GM19324 (cell line): ENCODE data around the gene ZNF609.
"Not testable (repeated sequence)": the region's sequence is repeated elsewhere in the genome, so short reads cannot be mapped to it uniquely, and the experiment has no call there.

Experiments used
- ATAC-seq: cut with Tn5 transposase; IDR thresholded peaks from one replicate; pipeline ENCODE4 v1.9.1; 2021; ENCODE audit warnings: mild to moderate bottlenecking, moderate library complexity; ENCODE audit not compliant: unreplicated experiment, low FRiP score

Gene ZNF609

DNA sequence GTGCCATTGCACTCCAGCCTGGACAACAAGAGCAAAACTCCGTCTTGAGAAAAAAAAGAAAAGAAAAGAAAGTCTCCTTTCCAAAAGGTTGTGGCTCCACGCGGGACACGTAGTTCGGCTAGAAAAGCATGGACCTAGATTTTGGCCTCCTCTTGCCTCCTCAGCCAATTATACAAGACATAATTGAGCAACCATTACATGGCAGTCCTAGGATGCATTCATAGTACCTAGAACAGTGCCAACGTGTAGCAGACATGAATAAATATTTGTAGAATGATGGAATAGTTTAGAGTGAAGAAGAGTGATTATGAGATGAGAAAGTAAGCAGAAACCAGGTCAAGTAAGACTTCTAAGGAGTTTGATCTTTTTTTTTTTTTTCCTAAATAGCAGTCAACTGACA lies 112.5 kb downstream of the ZNF609 start:
- ATAC-seq, result no peak

DNA sequence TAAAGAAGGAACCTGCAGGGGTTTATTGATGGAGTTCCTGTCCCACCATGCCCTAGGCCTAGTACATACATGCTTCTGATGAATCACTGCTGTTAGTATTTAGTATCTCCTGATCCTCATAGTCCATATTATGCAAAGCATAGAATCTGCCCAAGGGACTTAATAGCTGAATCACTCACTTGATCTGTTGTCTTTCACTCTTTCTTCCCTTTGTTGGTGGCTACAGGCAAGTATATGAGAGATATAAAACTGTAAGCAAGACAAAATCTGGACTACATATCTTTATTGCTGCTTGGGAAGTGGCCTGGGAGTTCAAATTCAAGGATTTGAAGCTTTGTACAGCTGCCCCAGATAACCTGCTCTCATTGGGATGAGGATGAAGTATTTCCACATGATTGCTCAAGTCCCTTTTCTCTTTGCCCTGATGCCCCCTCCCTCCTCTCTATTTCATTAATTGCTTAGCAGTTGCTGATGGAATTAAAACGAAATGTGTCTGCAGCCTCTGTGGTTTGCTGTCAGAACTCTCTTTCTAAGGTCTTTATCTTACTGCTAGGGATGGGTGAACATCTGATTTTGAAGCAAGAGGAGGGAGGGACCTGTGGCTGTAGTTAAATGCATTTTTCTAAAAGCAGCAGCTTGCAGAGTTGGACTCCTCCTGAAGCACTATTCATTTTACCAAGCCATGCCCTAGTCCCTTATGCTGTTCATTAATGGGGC lies 114.1 kb downstream of the ZNF609 start:
- no peak for ATAC-seq

GRCh38 chr15:64580696-64581407 lies 120.5 kb downstream of the ZNF609 start:
- ATAC-seq, result no peak

DNA sequence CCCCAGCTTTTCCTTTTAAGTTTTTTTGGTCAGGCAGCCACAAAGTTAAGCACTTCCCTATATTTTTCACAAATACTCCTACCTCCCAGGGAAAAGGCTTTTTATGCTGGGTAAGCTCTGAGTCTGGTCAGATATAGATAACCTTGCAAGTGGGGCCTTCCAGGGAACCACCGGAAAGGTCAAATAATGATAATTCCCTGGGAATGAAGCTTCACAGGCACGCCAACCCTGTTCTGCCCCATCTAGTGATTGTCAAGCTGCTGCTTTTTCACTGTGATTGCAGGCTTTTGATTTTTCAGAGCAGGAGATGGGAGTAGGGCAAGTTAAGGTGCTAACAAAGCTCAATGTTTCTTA lies 121.0 kb downstream of the ZNF609 start:
- no peak for ATAC-seq

- ATAC-seq, result no peak
These were observed 121.8 kb downstream of the ZNF609 start for GRCh38 chr15:64582202-64582601.

DNA sequence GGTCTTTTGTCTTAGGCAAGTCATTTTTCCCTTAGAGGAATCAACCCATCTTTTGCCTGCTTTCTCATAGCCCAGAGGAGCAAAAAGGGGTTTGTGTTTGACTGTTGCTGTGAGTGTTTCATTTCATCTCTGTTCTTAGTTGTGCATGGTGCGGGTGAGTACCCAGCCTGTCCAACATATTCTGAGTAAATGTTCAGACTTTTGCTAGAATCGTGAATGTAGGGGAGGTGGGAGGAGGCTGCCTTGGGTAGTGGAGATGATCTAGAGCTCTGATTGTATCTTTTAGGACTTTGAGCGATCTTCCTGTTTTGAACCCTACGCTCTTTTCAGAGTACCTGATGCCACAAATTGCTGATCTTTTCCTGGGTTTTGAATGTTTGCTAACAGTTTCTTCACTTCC lies 123.1 kb downstream of the ZNF609 start:
- ATAC-seq, result no peak

GRCh38 chr15:64583983-64584382 lies 123.6 kb downstream of the ZNF609 start:
- ATAC-seq, result no peak

DNA sequence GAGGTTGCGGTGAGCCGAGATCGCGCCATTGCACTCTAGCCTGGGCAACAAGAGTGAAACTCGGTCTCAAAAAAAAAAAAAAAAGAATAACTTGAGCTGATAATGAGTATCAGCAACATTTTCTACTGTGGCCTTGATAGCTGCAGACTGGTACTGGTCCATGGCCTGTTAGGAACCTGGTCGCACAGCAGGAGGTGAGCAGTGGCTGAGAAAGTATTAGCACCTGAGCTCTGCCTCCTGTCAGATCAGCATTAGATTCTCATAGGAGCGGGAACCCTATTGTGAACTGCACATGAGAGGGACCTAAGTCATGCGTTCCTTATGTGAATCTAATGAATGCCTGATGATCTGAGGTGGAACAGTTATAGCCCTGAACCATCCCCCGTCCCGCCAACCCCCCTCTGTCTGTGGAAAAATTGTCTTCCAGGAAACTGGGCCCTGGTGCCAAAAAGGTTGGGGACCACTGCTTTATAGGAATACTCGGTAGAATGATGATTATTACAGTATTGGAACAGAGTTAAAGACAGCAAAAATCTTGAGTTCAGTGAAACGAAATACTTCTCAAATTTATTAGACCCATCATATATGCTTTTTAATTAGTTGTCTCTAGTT lies 126.0 kb downstream of the ZNF609 start:
- ATAC-seq, result no peak

GRCh38 chr15:64586984-64587383 lies 126.6 kb downstream of the ZNF609 start:
- ATAC-seq, result no peak

DNA sequence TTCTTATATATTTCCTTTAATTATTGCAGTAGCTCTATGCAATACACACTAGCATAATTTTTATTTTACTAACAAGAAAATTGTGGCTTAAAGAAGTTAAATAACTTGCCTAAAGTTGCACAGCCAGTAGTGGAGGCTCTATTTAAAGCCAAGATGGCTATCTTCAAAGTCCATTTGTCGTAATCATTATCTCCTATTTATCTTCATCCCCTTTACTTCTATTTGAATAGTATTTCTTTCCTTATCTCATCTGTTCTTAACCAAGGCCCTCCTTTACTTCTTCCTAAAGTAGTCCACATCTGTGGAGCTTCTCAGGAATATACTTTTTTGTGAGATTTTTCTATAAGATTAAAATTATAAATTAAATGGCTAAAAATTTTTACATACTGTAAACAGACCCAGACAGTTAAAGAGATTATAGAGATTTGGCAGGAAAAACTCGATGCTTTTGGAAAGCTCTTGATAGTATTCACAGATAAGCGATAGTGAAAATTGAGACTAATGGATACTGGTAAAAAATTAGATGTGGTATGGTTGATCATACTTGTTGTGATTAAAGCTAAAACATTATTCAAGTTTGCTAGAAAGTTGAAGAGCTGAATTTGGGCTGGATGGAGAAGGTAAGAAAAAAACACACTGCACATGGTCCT lies 129.2 kb downstream of the ZNF609 start:
- no peak for ATAC-seq

- ATAC-seq, result not testable (repeated sequence)
These were observed 132.5 kb downstream of the ZNF609 start for GRCh38 chr15:64592845-64593244.

DNA sequence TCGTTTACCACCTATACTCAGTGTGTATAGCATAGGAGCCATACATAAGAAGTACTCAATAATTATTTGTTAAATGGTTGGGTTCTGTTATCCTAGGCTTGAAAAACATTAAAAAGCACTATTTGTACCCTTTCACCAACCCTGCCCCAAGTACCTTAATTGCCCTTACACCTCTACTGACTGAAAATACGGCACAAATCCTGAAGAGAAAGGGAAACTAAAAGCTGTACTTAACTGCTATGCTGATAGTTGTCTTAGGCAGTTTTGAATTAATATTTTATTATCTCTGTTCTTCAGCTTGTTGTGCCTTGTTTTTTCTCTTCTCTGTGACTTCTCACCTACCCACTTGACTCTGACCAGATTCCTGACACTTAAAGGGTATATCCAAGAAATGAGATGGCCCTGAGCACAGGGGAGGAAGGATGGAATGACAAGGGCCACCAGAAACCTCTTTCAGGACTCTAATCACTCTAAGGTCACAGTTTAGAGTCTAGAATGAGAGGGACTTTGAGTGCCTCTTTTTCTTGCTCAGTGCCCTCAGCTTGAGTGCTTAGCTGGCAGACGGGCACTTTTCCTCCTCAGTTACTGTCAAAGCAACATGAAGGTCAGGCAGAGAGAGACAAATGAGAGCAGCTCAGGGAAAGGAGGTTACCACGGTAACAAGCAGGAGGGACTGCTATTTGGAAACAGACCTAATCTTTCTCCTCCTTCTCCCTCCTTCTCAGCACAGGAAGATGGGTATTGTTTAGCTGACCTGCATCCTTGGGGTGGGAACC lies 136.5 kb downstream of the ZNF609 start:
- ATAC-seq, result no peak

DNA sequence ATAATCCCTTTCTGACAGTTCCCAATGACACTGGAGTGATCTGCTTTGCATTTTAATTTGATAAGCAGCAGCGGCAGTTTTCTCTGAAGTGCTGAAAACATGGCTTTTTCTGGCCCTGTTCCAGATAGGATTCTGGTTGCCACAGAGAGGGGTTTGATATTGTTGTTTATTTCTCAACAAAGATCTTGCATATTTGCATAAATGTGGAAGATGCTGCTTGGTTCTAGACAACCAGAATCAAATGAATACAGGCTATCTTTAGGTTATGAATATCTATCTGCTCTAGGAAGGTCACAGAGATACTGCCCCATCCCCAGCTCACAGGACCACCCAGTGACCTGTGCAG lies 137.1 kb downstream of the ZNF609 start:
- no peak for ATAC-seq

DNA sequence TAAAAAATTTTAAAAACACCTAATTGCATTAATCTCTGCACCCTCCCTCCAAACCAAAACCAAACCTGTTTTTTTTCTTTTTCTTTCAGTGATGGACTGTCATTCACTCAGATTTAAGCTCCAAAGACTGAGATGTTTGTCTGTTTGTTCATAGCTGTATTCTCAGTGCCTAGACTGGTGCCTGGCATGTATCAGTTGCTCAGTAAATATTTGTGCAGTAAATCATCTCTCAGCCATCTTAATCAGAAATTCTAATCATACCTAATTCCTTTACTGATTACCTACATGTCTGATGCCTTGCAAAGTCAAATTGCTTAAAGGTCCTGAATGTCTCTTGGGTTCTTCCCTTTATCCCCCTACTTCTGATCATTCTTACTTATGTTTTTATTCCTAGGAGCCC lies 138.8 kb downstream of the ZNF609 start:
- ATAC-seq, result no peak

- no peak for ATAC-seq
These were observed 139.3 kb downstream of the ZNF609 start for GRCh38 chr15:64599716-64600115.

DNA sequence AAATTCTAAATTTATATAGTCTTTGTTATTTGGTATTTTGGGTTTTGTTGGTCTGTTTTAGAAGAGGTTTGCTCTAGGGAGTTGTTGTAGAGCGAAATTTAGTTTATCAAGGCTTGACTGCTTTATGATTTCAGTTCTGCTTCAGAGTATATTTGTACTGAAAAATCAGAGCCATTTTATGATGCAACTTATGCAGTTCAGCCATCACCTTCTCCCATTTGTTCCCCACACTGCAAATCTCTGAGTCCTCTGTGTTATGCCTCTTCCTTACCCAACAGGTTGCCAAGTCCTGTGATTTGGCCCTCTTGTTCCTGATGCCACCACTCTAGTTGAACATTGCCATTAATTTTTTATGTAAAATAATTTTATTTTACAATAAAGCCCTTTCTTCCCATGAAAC lies 140.4 kb downstream of the ZNF609 start:
- no peak for ATAC-seq

- ATAC-seq, result no peak
These were observed 143.9 kb downstream of the ZNF609 start for GRCh38 chr15:64604319-64604718.

DNA sequence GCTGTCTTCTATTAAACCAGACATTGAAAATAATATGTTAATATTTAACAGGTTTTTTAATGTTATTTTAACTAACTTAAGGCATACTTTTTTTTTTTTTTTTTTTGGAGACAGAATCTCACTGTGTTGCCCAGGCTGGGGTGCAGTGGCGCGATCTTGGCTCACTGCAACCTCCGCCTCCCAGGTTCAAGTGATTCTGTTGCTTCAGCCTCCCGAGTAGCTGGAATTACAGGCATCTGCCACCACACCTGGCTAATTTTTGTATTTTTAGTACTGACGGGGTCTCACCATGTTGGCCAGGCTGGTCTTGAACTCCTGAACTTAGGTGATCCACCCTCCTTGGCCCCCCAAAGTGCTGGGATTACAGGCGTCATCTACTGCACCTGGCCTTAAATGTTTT lies 147.0 kb downstream of the ZNF609 start:
- ATAC-seq, result not testable (repeated sequence)

DNA sequence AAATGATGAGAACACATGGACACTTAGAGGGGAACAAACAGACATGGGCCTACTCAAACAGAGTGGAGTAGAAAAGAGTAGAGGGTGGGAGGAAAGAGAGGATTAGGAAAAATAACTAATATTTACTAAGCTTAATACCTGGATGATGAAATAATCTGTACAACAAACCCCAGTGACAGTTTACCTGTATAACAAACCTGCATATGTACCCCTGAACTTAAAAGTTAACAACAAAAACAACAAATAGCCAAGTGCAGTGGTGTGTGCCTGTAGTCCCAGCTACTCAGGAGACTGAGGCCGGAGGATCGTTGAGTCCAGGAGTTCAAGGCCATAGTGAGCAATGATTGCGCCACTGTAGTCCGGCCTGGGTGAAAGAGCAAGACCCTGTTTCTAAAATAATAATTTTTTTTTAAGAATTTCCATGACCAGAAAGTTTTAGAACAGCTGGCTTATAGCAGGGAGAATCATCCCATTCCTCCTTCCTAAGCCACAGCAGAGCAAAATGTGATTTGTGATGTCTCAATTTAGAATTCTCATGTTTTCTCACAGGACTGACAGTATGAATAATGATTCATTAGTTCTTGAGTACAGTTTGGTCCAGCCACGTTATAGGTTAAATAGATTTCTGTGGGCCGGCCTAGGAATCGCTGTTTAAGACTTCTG lies 150.0 kb downstream of the ZNF609 start:
- no peak for ATAC-seq

- no peak for ATAC-seq
These were observed 150.8 kb downstream of the ZNF609 start for GRCh38 chr15:64611085-64611725.
